Activated CD4-positive, alpha-beta T cell treated with anti-CD3 and anti-CD28 coated beads, Interleukin-2, Interleukin-6, amounts not matched to agents 100 ng/mL and 50 ng/mL, durations not matched to agents 16 hours and 8 hours (primary cell): ENCODE data around the gene WDR1.

Experiments used
- DNase-seq: peaks from one replicate; pipeline ENCODE4 v3.0.0-alpha.2; 2020

The WDR1 gene

DNA sequence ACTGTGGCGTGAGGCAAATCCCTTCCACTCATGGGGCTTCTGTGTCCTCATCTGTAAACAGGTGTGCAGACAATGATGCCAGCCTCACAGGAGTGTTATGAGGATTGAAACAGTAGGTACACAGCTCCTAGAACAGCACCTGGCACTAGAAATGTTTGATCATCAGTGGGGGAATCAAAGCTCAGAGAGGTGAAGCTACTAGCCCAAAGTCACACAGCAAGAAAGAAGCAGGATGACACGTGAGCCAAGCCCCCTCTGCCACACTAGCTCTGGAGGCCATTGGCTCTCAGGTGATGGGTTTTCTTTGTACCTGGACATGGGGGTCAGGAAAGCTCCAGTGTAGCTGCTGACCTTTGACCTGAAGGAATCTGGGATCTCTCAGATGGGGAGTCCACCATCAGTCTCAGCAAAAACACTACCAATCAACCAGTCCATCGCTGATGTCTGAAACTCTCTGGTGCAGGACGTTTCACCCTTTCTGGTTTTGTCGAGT is 81.9 kb downstream of the WDR1 start:
- no peak for DNase-seq

DNA sequence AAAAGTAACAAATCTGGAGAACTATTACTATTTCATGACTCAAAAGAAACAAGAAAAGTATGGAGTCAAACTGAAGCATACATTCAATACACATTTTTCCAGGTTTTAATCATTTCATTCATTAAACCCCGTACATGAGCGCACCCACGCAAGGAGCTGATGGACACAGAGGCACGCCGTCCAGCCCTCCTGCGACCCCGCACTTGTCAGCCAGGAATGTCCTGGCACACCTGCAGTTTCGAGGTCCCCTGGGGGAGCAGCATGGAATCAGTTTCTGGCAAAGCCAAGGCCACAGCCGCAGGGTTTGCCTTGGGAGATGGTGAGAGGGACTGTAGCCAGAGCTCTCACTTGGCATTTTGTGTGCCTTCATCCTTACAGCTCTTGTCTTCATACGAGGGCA is 82.5 kb downstream of the WDR1 start:
- no peak for DNase-seq

DNA sequence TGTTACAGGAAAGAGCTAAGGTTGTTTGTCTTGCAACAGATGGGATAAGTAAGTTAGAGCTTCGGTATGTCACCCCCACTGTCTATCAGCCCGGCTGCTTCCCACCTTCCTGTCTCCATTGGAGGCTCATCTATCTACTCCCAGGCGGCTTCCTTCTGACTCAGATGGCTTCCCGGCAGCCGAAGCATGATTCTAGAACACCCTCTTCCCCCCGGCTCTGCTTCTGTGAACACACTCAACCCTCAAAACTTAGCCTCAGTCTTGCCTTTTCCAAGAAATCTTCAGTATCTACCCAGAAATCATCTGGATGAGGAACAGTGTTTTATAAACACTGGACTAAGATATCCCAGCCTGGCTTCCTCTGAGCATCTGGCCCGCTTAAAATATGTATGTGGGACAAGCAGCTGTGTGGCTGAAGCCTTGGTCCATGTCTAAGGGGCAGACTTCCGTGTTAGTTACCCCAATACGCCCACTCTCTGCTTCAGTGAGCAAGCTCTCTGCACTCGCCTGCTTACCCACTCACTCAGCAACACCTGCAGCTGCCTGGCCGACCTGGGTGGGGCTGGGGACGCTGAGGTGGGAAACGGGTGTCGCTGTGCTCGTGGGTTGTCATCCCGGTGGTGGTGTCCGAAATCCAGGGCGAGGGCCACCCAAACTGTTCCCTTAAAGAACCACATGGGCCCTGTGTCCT is 83.3 kb downstream of the WDR1 start:
- peak; percentile 11 for DNase-seq

DNA sequence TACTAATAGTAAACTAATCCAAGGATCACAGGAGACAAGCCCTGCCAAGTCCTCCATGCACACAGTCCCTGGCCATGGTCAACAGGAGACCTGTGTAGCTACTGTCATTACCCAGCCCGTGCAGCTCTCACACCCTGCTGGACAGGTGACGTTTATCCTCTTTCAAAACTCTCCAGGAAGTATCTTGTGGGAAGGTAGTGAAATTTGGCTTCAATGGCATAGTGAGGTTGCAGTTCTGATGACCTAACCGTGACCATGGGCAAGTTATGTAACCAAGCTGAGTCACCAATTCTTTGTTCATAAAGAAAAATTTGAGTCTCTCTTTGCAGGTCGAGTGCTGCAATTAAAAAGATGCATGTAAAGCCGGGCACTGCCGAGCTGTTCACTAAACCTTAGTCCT is 84.0 kb downstream of the WDR1 start:
- no peak for DNase-seq

DNA sequence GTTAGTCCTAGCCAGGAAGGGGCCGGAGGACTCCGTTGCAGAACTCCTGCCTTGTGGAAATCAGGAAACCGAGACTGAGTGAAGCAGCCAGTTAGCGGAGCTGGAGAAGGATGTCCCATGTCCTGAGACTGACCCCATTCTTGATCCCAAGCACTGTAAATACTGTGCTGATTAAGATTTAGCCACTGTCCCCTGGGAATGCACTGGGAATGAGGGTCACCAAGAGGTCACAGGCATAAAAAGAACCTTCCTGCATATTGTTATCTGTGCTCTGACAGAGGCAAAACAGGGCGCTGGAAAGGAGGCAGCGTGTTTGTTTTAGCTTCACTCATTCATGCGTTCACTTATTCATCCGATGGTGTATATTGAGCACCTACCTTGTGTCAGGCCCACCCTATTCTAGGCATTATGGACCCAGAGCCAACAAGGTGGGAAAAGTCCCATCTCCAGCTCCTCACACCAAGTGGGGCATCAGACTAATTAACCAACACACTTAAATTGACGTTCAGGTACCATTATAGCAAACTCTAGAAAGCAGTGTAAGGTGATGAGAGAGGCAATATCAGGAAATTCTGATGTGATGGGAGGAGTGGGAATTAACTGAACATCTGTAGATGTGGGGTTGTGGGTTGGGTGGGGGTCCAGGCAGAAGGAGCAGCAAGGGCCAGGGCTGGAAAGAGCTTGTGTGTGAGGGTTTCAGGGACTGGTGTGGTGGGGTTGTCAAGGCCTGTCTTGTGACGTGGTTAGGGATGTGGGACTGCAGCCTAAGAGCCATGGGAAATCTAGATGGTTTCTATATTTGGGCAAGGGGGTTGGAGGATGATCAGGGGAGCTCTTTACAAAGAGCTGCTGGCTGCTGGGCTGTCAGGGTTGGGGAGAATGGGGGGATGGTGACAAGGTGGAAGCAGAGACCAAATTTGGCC is 84.7 kb downstream of the WDR1 start:
- DNase-seq: no peak

DNA sequence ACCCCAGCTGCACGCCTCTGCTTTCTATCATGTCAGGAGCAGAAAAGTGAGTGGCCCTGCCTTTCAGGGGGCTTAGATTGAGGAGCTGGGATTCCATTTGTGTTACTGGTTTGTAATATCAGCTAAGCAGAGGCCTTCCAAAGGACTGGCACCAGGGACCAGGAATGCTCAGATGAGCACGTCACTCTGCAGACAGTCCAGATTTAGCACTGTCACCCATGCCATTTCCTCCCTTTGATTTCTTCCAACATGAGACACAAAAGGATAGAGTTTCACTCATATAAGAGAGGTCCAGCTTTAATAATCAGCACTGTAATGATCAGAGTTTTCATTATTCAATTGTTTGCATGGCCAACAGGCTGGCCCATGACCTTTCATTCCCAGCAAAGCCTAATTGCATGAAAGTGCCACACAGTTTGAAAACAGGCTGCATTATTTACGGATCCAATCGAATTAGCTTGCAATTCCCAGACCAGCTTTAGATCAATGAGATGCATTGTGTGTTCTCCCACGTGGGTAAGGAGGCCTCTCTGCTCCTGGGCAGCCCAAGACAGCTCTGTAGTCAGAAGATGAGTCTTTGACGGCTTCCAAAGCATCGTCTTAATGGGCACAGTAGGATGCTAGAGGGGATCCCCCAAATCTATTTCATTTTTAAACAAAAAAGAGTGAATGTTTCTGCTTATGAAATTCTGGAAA is 85.5 kb downstream of the WDR1 start:
- no peak for DNase-seq

DNA sequence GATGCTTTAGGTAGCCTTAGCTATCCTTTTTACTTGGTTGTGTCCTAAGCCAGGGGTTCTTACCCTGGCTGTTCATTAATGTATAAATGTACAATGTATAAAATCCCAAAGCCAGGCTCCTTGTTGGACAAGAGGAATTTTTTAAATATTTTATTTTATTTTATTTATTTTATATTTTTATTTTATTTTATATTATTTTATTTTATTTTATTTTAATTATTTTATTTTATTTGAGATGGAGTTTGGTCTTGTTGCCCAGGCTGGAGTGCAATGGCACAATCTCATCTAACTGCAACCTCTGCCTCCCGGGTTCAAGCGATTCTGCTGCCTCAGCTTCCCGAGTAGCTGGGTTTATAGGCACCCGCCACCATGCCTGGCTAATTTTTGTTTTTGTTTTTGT is 87.2 kb downstream of the WDR1 start:
- DNase-seq: no peak

DNA sequence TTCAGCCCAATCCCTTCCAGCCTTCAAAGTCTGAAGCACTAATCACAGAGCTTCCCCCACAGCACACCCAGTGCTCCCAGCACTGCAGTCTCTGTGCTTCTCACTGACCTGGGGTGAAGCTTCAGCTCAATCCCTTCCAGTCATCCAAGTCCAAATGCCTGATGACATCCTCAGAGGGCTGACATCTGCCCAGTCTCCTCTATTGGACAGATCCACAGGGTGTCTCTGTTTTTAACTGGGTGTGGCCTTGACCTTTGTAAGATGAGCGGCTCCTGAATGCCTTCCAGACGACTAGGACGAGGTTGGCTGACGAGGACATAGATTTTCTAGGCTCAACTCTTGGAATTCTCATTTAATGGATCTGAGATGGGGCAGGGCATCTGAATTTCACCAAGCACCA is 87.7 kb downstream of the WDR1 start:
- DNase-seq: no peak

DNA sequence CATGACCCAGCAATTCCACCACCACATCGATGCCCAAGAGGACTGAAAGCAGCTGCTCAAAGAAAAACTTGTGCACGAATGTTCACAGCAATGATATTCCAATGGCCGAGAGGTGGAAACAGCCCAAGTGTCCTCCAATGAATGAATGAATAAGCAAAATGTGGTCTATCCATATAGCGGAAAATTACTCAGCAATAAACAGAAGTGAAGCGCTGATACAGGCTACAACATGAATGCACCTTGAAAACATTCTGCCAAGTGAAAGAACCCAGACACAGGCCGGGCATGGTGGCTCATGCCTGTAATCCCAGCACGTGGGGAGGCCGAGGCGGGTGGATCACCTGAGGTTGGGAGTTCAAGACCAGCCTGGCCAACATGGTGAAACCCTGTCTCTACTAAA is 90.1 kb downstream of the WDR1 start:
- DNase-seq: no peak

DNA sequence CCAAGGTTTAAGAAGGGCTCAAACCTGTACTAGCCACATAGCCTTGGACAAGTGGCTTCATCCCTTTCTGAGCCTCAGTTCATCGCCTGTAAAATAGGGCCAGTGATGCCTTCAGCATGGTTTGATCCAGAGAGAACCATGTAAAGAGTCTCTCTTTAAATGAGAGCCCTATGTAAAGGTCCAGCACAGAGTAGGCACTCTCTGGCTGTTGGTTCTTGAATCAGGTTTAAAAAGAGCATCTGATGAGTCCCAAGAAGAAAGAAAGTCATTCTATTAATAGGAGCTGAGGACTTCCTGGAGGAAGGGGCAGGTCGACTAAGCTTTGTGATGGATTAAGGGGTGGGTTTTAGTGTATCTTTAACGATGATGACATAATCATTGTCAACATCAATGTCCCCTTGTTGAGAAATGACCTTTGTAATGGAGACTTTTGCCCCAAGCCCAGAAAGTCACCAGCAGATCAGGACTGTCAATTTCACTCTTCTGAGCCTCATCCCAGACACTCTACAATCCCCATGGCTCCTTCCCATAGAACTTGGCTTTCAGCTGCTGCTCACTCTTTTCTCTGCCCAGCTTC is 91.3 kb downstream of the WDR1 start:
- no peak for DNase-seq
